ENCODE data around the gene CES3.
"Not testable (repeated sequence)": the region's sequence is repeated elsewhere in the genome, so short reads cannot be mapped to it uniquely, and the experiment has no call there.

Gene CES3

DNA sequence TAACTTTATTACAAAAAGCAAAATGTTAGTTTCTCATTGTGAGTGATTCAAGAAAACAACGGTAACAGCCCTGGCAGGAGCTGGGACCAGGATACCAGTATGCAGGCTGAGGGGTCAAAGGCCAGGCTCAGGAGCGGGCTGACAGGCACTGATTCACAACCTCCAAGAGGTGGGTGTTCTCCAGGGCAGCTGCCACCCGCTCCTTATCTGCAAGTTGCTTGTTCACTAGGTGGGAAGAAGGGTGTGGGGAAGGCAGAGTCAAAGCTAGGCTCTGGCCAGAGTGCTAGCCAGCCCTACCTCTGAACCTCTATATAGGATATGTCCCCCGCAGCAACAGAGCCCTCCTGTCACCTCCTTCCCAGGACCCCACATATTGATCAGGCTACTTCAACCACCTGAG is 29.0 kb upstream of the CES3 start:
- ChIA-PET CTCF (interaction anchor here (0.7 to 4.3 kb wide), 6 partner anchors 11 to 38 kb away, joined by 3 to 42 read pairs (median 6); partner anchors contain the start of gene CDH16), POLR2A (interaction anchor here (0.6 kb wide), 1 partner anchor 73 kb away, joined by 3 read pairs; no protein-coding TSS in a partner anchor)
- no peak overlapping the region for H3K4me3 ChIP-seq (ENCODE audit: control insufficient read depth in 1 of 7, extremely low read depth in 1 of 7, insufficient read depth in 4 of 7, low read depth in 2 of 7, low read length in 6 of 7)
- peaks cover 3 to 33% (median 27%) of the 10 kb centered on the region in 4 experiments for H3K4me1 ChIP-seq (ENCODE audit: control extremely low read depth in 1 of 4, control insufficient read depth in 4 of 4, insufficient read depth in 4 of 4, low read length in 3 of 4)
- peaks cover 0 to 3% (median 2%) of the 10 kb centered on the region in 5 experiments for H3K27me3 ChIP-seq (replicated peaks in 2 of 5; ENCODE audit: control insufficient read depth in 4 of 5, insufficient read depth in 5 of 5, low read length in 4 of 5)
- WGBS (ENCODE audit: insufficient coverage), result 95% methylated on average over 3 of the region's 4 CpGs
- peaks cover 0 to 13% (median 3%) of the 10 kb centered on the region in 4 experiments for H3K36me3 ChIP-seq (ENCODE audit: control insufficient read depth in 4 of 4, insufficient read depth in 4 of 4, low read length in 3 of 4)
- no peaks in the 10 kb centered on the region for H3K9me3 ChIP-seq (ENCODE audit: control extremely low read depth in 1 of 5, control insufficient read depth in 4 of 5, insufficient read depth in 2 of 5, low read depth in 1 of 5, low read length in 4 of 5)
- H3K27ac ChIP-seq (ENCODE audit: insufficient read depth in 1 of 2, low read depth in 1 of 2, low read length in 2 of 2, poor library complexity in 1 of 2, severe bottlenecking in 2 of 2), result no peak overlapping the region
- no peak for DNase-seq

DNA sequence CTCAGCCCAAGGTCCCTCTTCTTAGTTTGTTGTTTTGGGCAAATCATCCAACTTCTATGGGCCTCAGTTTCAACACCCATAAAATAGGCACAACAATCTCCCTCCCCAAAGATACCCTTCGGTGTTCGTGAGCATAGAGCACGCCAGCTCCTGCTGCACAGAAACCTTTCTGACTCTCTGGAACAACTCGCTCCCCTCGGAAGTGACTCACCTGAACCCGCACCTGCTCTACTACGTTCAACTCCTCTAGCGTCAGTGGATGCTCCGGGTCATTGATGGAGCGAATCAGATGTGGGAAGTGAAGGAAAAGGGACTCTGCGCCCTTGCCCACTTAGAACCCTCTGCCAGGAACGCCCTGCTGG is 27.3 kb upstream of the CES3 start:
- Histone ChIP-seq H3K27me3 (replicated peaks in 2 of 5; ENCODE audit: control insufficient read depth in 4 of 5, insufficient read depth in 5 of 5, low read length in 4 of 5) (no peaks in the 10 kb centered on the region), H3K36me3 (ENCODE audit: control insufficient read depth in 4 of 4, insufficient read depth in 4 of 4, low read length in 3 of 4) (peaks cover 3 to 26% (median 17%) of the 10 kb centered on the region in 4 experiments), H3K4me1 (ENCODE audit: control extremely low read depth in 1 of 4, control insufficient read depth in 4 of 4, insufficient read depth in 4 of 4, low read length in 3 of 4) (peaks cover 3 to 30% (median 25%) of the 10 kb centered on the region in 4 experiments), H3K9me3 (ENCODE audit: control extremely low read depth in 1 of 5, control insufficient read depth in 4 of 5, insufficient read depth in 2 of 5, low read depth in 1 of 5, low read length in 4 of 5) (no peaks in the 10 kb centered on the region), H3K4me3 (ENCODE audit: control insufficient read depth in 1 of 7, extremely low read depth in 1 of 7, insufficient read depth in 4 of 7, low read depth in 2 of 7, low read length in 6 of 7) (peak overlapping the region; percentile 76 to 98 (median 92)), H3K27ac (ENCODE audit: insufficient read depth in 1 of 2, low read depth in 1 of 2, low read length in 2 of 2, poor library complexity in 1 of 2, severe bottlenecking in 2 of 2) (peak overlapping the region; percentile 92 to 93)
- POLR2A ChIA-PET, result interaction anchor here (0.5 kb wide), 1 partner anchor 776 kb away, joined by 3 read pairs; no protein-coding TSS in a partner anchor
- CTCF ChIA-PET, result interaction anchor here (1.2 to 4.3 kb wide), 5 partner anchors 9 to 40 kb away, joined by 4 to 42 read pairs (median 6); no protein-coding TSS in a partner anchor
- DNase-seq, result no peak
- 4% methylated on average over 12 of the region's 12 CpGs for WGBS (ENCODE audit: insufficient coverage)

GRCh38 chr16:66934138-66934838 is 26.8 kb upstream of the CES3 start, which contains the start of gene CIAO2B:
Gene CIAO2B (minus strand): TSS chr16:66934402. CDS start chr16:66934364, 38 bp downstream.
- H3K4me1 ChIP-seq (ENCODE audit: control extremely low read depth in 1 of 4, control insufficient read depth in 4 of 4, insufficient read depth in 4 of 4, low read length in 3 of 4), result peaks cover 3 to 30% (median 25%) of the 10 kb centered on the region in 4 experiments
- WGBS (ENCODE audit: insufficient coverage), result under 1% methylated on average over 69 of the region's 76 CpGs
- POLR2A ChIA-PET, result interaction anchor here (0.5 kb wide), 1 partner anchor 775 kb away, joined by 3 read pairs; no protein-coding TSS in a partner anchor

DNA sequence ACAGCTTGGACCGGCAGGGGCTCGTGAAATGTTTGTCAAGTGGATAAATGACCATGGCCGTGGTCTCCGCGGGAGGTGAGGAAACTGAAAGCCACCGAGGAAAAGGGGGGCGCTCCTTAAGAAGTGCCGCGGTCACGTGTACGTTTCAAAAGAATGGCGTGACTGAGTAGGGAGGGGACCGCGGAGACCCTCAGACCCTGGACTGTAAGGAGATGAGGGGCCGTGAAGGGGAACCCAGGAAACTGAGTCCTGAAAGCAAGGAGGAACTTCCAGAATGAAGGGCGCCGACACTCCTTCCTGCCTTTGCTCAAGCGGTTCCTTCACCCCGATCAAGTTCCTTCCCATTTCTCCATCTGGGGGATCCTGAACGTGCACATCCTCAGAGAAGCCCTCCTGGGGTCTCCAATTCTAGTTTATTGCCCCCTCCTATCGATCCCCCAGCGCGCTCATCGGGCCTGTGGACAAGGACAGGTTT is 26.2 kb upstream of the CES3 start:
- POLR2A ChIA-PET; H3K9me3 ChIP-seq (ENCODE audit: control extremely low read depth in 1 of 5, control insufficient read depth in 4 of 5, insufficient read depth in 2 of 5, low read depth in 1 of 5, low read length in 4 of 5); DNase-seq; H3K27me3 ChIP-seq (replicated peaks in 2 of 5; ENCODE audit: control insufficient read depth in 4 of 5, insufficient read depth in 5 of 5, low read length in 4 of 5): not testable (repeated sequence)
- WGBS (ENCODE audit: insufficient coverage), result 0% methylated on average over 5 of the region's 24 CpGs
- peak overlapping the region; percentile 76 to 98 (median 92) for H3K4me3 ChIP-seq (ENCODE audit: control insufficient read depth in 1 of 7, extremely low read depth in 1 of 7, insufficient read depth in 4 of 7, low read depth in 2 of 7, low read length in 6 of 7)
- peaks cover 3 to 30% (median 25%) of the 10 kb centered on the region in 4 experiments for H3K4me1 ChIP-seq (ENCODE audit: control extremely low read depth in 1 of 4, control insufficient read depth in 4 of 4, insufficient read depth in 4 of 4, low read length in 3 of 4)
- H3K36me3 ChIP-seq (ENCODE audit: control insufficient read depth in 4 of 4, insufficient read depth in 4 of 4, low read length in 3 of 4), result peaks cover 6 to 38% (median 24%) of the 10 kb centered on the region in 4 experiments
- H3K27ac ChIP-seq (ENCODE audit: insufficient read depth in 1 of 2, low read depth in 1 of 2, low read length in 2 of 2, poor library complexity in 1 of 2, severe bottlenecking in 2 of 2), result peak overlapping the region; percentile 92 to 93
- CTCF ChIA-PET, result interaction anchor here (1.9 kb wide), 1 partner anchor 8 kb away, joined by 8 read pairs; no protein-coding TSS in a partner anchor

More at GRCh38 chr16:66934138-66934838, 26.8 kb upstream of the CES3 start, which contains the start of gene CIAO2B:
- H3K9me3 ChIP-seq (ENCODE audit: control extremely low read depth in 1 of 5, control insufficient read depth in 4 of 5, insufficient read depth in 2 of 5, low read depth in 1 of 5, low read length in 4 of 5), result no peaks in the 10 kb centered on the region
- H3K4me3 ChIP-seq (ENCODE audit: control insufficient read depth in 1 of 7, extremely low read depth in 1 of 7, insufficient read depth in 4 of 7, low read depth in 2 of 7, low read length in 6 of 7), result peak within 1 kb of the TSS; percentile 76 to 98 (median 92)
- H3K36me3 ChIP-seq (ENCODE audit: control insufficient read depth in 4 of 4, insufficient read depth in 4 of 4, low read length in 3 of 4), result peaks cover 6 to 32% (median 20%) of the 10 kb centered on the region in 4 experiments
- DNase-seq, result peak; percentile 87 to 93 (median 89)
- H3K27me3 ChIP-seq (replicated peaks in 2 of 5; ENCODE audit: control insufficient read depth in 4 of 5, insufficient read depth in 5 of 5, low read length in 4 of 5), result no peaks in the 10 kb centered on the region
- CTCF ChIA-PET, result interaction anchor here (1.2 to 1.9 kb wide), 3 partner anchors 9 to 36 kb away, joined by 4 to 8 read pairs (median 6); no protein-coding TSS in a partner anchor
- peak within 1 kb of the TSS; percentile 92 to 93 for H3K27ac ChIP-seq (ENCODE audit: insufficient read depth in 1 of 2, low read depth in 1 of 2, low read length in 2 of 2, poor library complexity in 1 of 2, severe bottlenecking in 2 of 2)

DNA sequence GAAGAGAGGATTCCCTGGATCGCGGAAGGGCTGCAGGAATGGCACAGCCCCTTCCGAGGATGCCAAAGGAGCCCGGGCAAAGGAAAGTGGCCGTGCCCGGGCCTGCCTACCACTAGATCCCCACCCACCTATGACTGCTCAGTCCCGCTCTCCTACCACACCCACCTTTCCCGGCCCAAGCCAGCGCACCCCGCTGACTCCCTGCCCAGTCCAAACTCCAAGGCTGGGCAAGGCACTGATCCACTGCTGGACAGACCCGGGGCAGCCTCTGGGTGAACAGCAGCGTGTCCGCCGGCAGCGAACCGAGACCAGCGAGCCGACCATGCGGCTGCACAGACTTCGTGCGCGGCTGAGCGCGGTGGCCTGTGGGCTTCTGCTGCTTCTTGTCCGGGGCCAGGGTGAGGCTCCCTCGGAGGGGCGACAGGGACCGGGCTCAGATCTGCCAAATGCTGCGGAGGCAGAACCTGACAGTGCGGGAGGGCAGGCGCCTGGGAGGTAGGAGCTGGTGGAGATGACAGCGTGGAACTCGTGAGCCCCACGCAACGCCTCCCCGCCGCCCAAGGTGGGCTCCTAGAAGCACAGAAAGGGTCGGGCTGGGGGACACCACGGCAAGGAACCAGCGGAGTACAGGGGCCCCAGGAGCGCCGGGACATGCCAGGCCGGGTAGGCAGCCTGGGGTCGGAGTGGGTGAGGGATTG is 25.6 kb upstream of the CES3 start, which contains the start of gene CES2:
Gene CES2, plus strand, starts transcription at position 203 of the 698 bp plus-strand sequence. Its CDS starts 120 bp downstream, at position 323.
- POLR2A ChIA-PET, result no interaction called here
- no peak for DNase-seq

DNA sequence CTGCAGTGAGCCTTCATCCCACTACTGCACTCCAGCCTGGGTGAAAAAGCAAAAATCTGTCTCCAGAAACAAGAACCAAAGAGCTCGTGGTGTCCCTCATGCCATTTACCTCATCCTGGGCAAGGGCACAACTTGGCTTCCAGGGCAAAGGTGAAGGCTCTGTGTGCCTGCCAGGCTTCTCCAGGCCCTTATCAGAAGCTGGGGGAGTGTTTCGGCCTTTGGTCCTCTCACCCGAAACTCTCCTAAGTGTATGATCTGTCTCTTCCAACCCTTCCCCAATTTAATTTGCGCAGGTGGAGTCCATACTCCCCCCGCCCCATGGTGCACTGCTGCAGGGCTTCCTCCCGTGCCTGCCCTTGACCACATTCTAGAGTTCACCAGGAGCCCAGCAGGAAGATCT is 24.6 kb upstream of the CES3 start:
- DNase-seq, result no peak
- H3K36me3 ChIP-seq (ENCODE audit: control insufficient read depth in 4 of 4, insufficient read depth in 4 of 4, low read length in 3 of 4), result peaks cover 14 to 52% (median 40%) of the 10 kb centered on the region in 4 experiments
- H3K27me3 ChIP-seq (replicated peaks in 2 of 5; ENCODE audit: control insufficient read depth in 4 of 5, insufficient read depth in 5 of 5, low read length in 4 of 5), result no peaks in the 10 kb centered on the region
- ChIA-PET POLR2A (no interaction called here), CTCF (interaction anchor here (1.0 to 1.3 kb wide), 3 partner anchors 10 to 41 kb away, joined by 3 to 6 read pairs (median 3); no protein-coding TSS in a partner anchor)
- H3K4me3 ChIP-seq (ENCODE audit: control insufficient read depth in 1 of 7, extremely low read depth in 1 of 7, insufficient read depth in 4 of 7, low read depth in 2 of 7, low read length in 6 of 7), result no peak overlapping the region
- H3K9me3 ChIP-seq (ENCODE audit: control extremely low read depth in 1 of 5, control insufficient read depth in 4 of 5, insufficient read depth in 2 of 5, low read depth in 1 of 5, low read length in 4 of 5), result no peaks in the 10 kb centered on the region
- H3K27ac ChIP-seq (ENCODE audit: insufficient read depth in 1 of 2, low read depth in 1 of 2, low read length in 2 of 2, poor library complexity in 1 of 2, severe bottlenecking in 2 of 2), result no peak overlapping the region
- H3K4me1 ChIP-seq (ENCODE audit: control extremely low read depth in 1 of 4, control insufficient read depth in 4 of 4, insufficient read depth in 4 of 4, low read length in 3 of 4), result peaks cover 3 to 30% (median 25%) of the 10 kb centered on the region in 4 experiments
- WGBS (ENCODE audit: insufficient coverage), result 97% methylated on average over 6 of the region's 6 CpGs

More for the DNA sequence above, 25.6 kb upstream of the CES3 start, which contains the start of gene CES2:
- H3K27ac ChIP-seq (ENCODE audit: insufficient read depth in 1 of 2, low read depth in 1 of 2, low read length in 2 of 2, poor library complexity in 1 of 2, severe bottlenecking in 2 of 2), result peak within 1 kb of the TSS; percentile 92 to 93
- no peaks in the 10 kb centered on the region for H3K9me3 ChIP-seq (ENCODE audit: control extremely low read depth in 1 of 5, control insufficient read depth in 4 of 5, insufficient read depth in 2 of 5, low read depth in 1 of 5, low read length in 4 of 5)
- no peaks in the 10 kb centered on the region for H3K27me3 ChIP-seq (replicated peaks in 2 of 5; ENCODE audit: control insufficient read depth in 4 of 5, insufficient read depth in 5 of 5, low read length in 4 of 5)
- WGBS (ENCODE audit: insufficient coverage), result 73% methylated on average over 28 of the region's 44 CpGs
- CTCF ChIA-PET, result interaction anchor here (1.9 kb wide), 1 partner anchor 8 kb away, joined by 8 read pairs; no protein-coding TSS in a partner anchor
- H3K36me3 ChIP-seq (ENCODE audit: control insufficient read depth in 4 of 4, insufficient read depth in 4 of 4, low read length in 3 of 4), result peaks cover 8 to 43% (median 30%) of the 10 kb centered on the region in 4 experiments
- H3K4me1 ChIP-seq (ENCODE audit: control extremely low read depth in 1 of 4, control insufficient read depth in 4 of 4, insufficient read depth in 4 of 4, low read length in 3 of 4), result peaks cover 3 to 30% (median 25%) of the 10 kb centered on the region in 4 experiments
- H3K4me3 ChIP-seq (ENCODE audit: control insufficient read depth in 1 of 7, extremely low read depth in 1 of 7, insufficient read depth in 4 of 7, low read depth in 2 of 7, low read length in 6 of 7), result peak within 1 kb of the TSS; percentile 76 to 98 (median 92)
